GM19099 (cell line): ENCODE measurements around the gene TYW5.

Source experiments
- POLR2A ChIP-seq: IDR thresholded peaks from 3 replicates; pipeline ENCODE4 v1.6.1; 2011; ENCODE audit warnings: low read depth; ENCODE audit not compliant: insufficient read length; ENCODE audit errors: extremely low read depth

The TYW5 gene, protein sequence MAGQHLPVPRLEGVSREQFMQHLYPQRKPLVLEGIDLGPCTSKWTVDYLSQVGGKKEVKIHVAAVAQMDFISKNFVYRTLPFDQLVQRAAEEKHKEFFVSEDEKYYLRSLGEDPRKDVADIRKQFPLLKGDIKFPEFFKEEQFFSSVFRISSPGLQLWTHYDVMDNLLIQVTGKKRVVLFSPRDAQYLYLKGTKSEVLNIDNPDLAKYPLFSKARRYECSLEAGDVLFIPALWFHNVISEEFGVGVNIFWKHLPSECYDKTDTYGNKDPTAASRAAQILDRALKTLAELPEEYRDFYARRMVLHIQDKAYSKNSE

DNA sequence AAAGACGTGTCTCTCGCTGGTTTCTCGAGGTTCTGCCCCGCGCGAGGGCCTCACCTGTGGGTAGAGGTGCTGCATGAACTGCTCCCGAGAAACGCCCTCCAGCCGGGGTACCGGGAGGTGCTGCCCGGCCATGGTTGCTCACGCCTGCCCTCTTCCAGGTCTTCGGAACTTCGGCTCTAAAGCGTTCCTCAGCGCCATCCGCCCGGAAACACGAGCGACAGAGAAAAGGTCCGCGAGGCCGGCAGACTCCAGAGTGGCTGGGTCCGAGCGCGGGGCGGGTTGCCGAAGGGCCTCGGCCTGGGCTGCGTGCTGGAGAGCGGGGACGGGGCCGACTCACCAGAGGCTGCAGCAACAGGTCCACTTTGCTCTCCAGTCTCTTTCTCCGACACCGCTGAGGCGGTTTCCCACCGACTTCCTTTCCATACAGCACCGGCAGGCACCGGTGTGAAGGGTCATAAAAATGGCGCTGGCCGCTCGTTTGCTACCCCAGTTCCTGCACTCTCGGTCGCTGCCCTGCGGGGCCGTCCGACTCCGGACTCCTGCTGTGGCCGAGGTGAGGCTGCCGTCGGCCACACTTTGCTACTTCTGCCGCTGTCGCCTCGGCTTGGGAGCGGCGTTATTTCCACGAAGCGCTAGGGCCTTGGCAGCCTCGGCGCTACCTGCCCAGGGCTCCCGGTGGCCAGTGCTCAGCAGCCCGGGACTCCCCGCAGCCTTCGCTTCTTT lies at the start of gene TYW5, which contains the start of gene MAIP1:
TSS of gene TYW5 (minus strand) at position 153 of the 723 bp plus-strand sequence. CDS start at position 132, 21 bp downstream.
TSS of gene MAIP1 (plus strand) at position 244 of the 723 bp plus-strand sequence. CDS start at position 461, 217 bp downstream.
- TF ChIP-seq POLR2A, result peak; percentile 91

DNA sequence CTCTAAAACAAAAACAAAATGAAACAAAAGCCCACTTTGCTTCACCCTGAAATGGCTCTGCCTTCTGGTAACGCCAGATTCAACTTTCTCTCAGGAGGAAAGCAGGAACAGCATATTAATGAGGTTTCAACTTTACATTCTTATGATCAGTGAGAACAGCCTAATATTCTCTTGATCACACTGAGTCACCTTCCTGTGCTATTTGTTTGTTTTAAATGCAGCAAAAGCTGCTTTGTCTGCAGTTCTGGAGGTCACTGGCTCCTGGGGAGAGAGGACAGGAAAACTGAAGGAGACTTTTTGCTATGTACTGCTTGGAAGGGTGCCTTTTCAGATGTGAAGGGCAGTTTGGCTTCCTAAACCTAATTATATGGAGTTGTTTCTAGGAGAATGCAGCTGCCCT lies 48.2 kb upstream of the TYW5 start:
- TF ChIP-seq POLR2A, result no peak

DNA sequence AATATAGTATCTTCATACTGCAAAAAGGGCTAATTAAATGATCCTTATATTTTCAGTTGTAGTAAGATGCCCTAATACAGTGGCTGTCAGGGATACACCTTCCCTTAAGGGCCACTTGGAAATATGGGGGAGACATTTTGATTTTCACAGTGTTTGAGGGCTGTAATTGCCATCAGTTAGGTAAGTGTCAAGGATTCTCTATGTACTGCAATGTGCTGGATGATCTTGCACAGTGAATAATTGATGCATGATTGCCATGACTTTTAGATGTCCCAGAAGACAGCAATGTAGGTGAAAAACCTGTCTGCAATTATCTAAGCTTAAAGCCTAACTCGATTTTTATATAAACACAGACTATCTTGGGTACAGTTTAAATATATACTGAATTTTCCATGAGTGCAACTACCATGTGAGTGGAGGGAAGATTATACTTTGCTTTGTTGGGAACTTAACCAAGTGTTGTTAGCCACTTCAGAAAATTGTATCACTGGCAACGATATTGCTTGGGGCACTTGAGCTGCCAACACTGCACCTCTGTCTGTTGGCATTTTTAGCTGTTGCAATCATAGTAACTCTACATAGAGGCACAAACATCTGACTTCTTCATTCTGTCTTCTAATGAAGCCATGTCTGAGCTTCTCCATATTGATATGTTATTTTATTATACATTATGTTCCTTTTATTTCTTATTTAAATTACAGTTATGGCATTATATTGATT lies 45.3 kb upstream of the TYW5 start:
- no peak for TF ChIP-seq POLR2A

DNA sequence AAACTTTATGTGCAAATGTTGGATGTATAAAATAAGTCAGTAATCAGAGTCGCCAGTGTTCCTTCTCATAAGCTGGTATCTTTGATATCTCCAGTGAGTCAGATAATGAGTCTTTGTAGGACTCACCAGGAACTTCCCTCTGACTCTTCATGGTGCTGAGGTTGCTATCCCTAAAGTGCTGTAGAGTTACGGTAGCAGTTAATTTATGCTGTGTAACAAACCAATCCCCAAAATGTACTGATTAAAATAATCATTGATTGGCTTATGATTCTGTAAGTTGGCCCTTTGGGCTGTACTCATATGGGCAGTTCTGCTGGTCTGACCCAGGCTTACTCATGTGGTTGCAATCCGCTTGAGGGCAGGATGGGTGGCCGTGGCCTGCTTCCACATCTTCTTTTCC lies 43.9 kb upstream of the TYW5 start:
- TF ChIP-seq POLR2A, result no peak

DNA sequence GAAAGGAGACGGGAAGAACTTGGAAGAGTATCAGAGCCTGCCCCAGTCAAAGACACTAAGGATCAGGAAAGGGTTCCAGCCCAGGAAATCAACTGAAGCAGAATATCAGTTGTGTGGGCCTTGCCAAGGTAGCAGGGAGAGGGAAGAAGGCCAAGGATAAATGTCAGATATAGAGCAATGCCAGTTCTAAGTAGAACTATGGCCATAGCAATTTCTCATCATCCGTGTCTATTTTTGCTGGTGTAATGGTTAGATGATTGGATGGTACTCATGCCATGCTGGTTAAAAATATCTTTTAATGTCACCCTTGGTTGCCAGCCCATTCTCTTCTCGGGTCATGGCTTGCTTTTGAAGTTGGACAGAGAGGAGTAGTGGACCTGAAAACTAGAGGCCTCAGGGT lies 42.0 kb upstream of the TYW5 start:
- no peak for TF ChIP-seq POLR2A

DNA sequence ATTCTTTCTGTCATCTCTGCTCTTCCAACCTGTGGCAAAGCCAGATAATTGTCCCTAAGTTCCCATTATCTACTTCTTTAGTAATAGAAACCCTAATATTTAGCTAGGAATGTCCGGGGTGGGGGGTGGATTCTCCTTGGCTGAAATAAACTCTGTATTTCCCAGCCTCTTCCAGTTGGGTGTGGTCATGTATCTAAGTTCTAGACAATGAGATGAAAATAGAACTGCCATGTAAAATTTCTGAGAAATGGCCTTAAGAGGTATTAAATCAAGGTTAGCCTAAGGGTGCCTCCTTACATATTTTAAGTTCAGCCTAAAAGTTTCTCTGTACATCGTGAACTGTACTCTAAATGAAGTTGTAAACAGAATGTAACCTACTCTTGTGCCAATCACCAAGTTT lies 39.6 kb upstream of the TYW5 start:
- no peak for TF ChIP-seq POLR2A

DNA sequence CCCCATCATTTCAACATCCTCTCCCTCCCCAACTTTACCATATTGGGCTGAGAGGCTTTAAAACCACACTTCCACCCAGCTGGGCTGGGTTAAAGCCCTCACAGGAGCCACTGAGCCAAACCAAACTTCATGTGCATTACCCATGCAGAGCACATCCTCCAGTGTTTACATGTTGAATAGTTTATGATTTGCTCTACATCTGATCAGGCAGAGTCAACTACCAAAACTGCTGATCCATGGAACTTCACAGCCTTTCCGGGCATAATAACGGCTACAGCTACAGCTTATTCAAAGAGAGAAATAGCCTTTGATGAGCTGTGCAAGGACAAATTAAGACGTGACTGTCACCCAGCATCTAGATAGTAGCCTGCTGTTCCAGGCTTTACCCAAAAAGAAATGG lies 39.1 kb upstream of the TYW5 start:
- no peak for TF ChIP-seq POLR2A

DNA sequence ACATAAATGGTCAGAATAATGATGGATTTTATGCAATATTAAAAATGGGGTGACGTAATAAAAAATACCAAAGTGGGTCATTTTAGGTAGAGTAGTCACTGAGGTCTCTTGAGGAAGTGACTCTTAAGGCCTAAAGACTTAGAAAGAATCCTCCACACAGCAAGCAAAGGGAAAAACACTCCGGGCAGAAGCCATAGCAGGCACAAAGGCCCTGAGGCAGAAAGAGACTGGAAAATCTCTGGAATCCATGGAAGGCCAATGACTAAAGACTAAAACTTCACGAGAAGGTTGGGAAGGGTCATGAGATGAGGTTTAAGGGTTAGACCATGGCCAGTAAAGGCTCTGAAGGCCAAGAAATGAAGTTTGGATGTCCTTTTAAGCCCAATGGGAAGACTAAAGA lies 37.0 kb upstream of the TYW5 start:
- TF ChIP-seq POLR2A, result no peak

DNA sequence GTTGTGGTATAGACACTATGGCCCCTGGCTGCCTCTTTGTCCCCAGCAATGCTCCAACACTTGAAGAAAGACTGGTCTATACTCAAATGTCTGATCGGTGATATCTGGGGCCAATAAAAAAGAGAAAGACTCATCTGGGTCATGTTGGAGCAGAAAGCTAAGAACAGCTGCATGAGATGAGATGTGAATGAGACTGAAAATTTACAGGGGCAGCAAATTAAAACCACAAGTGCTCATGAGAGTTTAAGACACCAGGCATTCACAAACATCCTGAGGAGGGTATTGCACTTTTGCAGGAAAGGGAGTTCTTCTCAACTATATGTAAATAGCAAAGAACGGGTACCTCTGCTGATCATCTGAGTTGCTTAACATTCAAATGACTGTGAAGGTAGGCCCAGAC lies 36.4 kb upstream of the TYW5 start:
- TF ChIP-seq POLR2A, result no peak

DNA sequence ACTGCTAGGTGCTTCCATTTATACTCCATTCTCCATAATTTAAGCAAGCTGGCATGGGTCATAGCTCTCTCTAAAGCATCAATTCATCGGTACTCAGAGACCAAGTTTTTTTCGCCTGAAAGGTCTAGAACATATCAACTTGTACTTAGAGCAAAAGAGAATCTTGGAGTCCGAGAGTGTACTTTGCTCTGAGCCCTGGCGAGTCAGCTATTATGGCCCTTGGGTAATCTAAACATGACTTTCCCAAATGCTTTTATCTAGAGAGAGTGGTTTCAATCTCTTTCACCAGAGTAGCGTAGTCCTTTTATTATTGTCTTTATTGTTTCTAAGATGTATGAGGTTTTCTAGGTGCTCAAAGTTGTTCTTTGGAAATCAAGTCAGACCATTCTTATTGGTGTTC lies 34.5 kb upstream of the TYW5 start:
- TF ChIP-seq POLR2A, result no peak

DNA sequence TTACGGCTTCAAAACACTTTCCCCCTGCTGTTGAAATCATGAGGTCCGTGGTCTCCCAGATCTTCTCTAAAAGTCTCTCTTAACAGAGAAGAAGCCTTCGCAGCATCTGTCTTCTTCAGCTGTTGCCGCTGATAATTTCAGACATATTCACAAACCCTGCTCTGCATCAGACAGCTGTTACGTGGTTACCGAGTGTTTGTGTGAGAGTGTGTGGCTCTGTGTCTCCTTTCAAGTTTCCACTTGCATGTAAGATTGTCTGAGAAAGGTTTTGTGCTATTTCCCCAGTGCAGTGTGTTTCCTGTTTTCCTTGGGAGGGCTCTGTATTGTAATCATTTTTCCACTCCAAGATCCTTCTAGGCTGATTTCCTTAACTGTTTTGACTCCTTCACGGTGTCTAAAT lies 32.9 kb upstream of the TYW5 start:
- TF ChIP-seq POLR2A, result no peak

DNA sequence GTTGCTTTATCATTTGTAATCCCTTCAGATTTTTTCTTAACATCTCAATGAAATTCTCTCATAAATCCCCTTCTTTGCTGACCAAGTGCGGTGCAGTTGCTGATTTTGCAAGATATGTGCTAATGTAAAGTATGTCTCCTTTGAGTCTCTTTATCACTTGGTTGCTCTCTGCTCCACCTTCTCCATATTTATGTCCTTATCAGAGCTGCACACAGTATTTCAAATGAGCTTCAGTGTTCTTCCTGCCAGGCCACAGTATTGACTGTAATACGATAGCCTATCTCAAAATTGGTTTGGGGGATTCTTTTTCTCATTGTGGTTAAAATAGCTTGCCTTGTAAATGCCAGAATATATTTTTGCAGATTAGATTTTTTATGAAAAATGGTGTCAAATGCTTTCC lies 32.3 kb upstream of the TYW5 start:
- TF ChIP-seq POLR2A, result no peak

DNA sequence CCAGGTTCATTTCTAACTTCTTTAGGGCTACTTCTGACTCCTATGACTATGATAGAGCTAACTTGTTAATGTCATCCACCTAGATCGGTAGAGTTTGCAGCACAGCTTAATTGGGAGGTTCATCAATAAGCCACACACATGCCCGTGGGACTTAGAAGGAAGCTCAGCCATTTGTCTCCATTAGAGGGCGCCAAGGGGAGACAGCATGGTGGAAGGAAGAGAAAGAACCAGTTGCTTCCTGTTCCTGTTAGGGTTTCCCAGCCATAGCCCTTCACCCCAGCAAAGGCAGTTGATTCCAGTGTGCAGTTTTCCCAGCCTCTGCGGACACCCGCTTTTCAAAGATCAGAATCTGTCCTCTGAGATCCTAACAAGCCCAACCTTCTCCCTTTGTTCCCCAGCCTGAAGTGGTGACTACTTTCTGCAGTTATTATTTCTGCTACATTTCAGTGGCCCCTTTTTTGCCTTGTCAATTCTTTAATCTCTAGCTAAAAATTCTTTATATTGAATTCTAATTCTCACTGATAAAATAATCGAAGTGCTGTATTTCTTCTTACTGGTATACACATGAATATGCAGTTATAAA lies 30.4 kb upstream of the TYW5 start:
- no peak for TF ChIP-seq POLR2A

DNA sequence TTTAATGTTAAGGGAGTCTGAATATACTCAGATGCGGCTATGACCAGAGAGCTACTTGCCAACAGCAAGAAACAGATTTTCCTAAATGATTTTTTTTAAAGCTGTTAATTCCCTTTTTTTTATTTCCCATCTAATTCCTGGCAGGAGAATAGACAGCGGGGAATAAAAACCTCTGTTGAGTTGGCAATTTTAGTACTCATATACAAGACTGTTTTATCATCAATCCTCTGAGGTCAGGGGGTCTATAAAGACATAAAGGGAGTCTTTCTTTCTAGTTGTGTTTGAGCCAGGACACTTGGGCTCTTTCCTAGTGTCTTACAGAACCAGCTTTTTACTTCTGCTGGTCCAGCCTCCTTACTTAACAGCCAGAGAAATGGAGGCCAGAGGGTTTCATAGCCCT lies 29.5 kb upstream of the TYW5 start:
- TF ChIP-seq POLR2A, result no peak

DNA sequence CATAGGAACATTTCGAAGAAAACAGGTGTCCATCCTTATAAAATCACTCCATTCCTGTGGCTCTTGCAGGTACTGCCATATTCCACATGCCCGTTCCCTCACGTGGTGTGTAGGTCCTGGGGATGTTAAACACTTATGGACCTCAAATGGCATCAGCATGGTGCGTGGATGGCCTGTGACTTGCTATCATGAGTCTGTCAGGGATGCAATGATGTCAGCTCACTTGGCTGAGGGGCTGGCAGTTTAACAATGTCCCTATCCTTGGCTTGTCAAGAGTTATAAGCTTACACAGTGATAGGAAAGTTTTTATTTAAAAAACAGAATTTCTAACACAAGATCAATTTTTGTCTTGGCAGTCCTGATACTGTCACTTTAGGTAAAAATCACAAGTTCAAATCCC lies 28.9 kb upstream of the TYW5 start:
- TF ChIP-seq POLR2A, result no peak
